Measurements from ENCODE around the gene FAM20C. TPM values are rescaled to one million over a fixed set of nuclear protein-coding genes. Genes with fewer than 3 reads are reported as not detected.
"Not testable (repeated sequence)": the region's sequence is repeated elsewhere in the genome, so short reads cannot be mapped to it uniquely, and the experiment has no call there.

Gene FAM20C
- total RNA-seq, 4 donors from 2014 or later, result 41.9 to 87.5 (median 73.6) TPM

DNA sequence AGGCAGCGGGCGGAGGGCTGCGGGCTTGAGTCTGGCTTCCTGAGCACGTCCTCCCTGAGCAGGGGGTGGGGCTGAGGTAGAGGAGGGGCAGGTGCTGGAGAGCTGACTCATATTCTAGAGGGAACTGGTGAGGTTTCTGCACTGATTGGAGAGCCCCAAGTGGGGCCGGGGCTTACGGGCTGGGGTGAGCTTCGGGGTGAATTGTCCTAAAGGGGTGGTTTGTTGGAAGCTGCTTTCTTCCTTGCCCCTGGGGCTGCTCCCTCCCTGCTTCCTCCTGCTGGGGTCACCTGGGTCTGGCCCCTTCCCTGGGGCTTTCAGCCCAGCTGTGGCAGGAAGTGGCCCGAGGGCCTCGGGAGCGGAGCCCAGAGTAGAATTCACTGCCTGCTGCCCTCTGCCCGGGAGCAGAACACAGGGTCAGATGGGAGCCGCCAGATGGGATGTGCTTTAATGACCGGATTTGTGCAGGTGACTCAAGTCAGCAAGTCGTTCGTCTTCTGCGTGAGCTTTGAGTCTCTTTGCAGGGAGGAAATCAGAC is 48.6 kb downstream of the FAM20C start:
- no peak for ATAC-seq
- Histone ChIP-seq H3K27ac (peak overlapping the region in 1 of 4 donors; percentile 41), H3K4me1 (peaks cover 0 to 53% (median 8%) of the 10 kb centered on the region in 3 donors), H3K4me3 (no peak overlapping the region), H3K36me3 (peaks cover 0 to 15% of the 10 kb centered on the region in 2 donors), H3K9me3 (no peaks in the 10 kb centered on the region), H3K27me3 (no peaks in the 10 kb centered on the region)
- TF ChIP-seq EP300 (IDR thresholded peaks at IDR 0.05), result no peak
- TF ChIP-seq, protein P1, sequence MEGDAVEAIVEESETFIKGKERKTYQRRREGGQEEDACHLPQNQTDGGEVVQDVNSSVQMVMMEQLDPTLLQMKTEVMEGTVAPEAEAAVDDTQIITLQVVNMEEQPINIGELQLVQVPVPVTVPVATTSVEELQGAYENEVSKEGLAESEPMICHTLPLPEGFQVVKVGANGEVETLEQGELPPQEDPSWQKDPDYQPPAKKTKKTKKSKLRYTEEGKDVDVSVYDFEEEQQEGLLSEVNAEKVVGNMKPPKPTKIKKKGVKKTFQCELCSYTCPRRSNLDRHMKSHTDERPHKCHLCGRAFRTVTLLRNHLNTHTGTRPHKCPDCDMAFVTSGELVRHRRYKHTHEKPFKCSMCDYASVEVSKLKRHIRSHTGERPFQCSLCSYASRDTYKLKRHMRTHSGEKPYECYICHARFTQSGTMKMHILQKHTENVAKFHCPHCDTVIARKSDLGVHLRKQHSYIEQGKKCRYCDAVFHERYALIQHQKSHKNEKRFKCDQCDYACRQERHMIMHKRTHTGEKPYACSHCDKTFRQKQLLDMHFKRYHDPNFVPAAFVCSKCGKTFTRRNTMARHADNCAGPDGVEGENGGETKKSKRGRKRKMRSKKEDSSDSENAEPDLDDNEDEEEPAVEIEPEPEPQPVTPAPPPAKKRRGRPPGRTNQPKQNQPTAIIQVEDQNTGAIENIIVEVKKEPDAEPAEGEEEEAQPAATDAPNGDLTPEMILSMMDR (IDR thresholded peaks at IDR 0.05), result no peak
- TF ChIP-seq POLR2AphosphoS5 (IDR thresholded peaks at IDR 0.05), result no peak
- no peak for TF ChIP-seq POLR2A (IDR thresholded peaks at IDR 0.05)
- 34 to 55% methylated on average over 3 to 7 of the region's 16 CpGs for WGBS, 2 donors (ENCODE audit: low coverage in 1 of 2)

DNA sequence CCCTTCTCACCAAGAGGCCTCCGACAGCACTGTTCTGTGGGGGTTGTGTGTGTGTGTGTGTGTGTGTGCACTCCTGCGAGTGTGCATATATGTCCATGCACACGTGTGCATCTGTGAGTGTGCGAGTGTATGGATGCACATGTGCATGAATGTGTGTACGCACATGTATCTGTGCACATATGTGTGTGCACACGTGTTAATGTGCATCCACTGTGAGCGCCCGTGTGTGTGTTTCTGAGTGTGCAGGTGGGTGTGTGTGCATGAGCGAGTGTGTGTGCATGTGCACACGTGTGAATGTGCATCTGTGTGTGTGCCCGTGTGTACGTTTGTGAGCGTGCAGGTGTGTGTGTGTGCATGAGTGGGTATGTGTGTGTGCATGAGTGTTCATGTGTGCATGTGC is 49.1 kb downstream of the FAM20C start:
- Histone ChIP-seq H3K36me3 (peaks cover 0 to 21% of the 10 kb centered on the region in 2 donors), H3K27me3 (no peaks in the 10 kb centered on the region), H3K27ac (no peak overlapping the region), H3K4me1 (peaks cover 0 to 48% (median 4%) of the 10 kb centered on the region in 3 donors), H3K9me3 (no peaks in the 10 kb centered on the region), H3K4me3 (no peak overlapping the region)
- 85 to 89% methylated on average over 5 to 9 of the region's 13 CpGs for WGBS, 2 donors (ENCODE audit: low coverage in 1 of 2)
- no peak for TF ChIP-seq POLR2A (IDR thresholded peaks at IDR 0.05)
- TF ChIP-seq EP300 (IDR thresholded peaks at IDR 0.05), result no peak
- no peak for TF ChIP-seq POLR2AphosphoS5 (IDR thresholded peaks at IDR 0.05)
- TF ChIP-seq, protein P1 (IDR thresholded peaks at IDR 0.05), result no peak
- no peak for ATAC-seq

DNA sequence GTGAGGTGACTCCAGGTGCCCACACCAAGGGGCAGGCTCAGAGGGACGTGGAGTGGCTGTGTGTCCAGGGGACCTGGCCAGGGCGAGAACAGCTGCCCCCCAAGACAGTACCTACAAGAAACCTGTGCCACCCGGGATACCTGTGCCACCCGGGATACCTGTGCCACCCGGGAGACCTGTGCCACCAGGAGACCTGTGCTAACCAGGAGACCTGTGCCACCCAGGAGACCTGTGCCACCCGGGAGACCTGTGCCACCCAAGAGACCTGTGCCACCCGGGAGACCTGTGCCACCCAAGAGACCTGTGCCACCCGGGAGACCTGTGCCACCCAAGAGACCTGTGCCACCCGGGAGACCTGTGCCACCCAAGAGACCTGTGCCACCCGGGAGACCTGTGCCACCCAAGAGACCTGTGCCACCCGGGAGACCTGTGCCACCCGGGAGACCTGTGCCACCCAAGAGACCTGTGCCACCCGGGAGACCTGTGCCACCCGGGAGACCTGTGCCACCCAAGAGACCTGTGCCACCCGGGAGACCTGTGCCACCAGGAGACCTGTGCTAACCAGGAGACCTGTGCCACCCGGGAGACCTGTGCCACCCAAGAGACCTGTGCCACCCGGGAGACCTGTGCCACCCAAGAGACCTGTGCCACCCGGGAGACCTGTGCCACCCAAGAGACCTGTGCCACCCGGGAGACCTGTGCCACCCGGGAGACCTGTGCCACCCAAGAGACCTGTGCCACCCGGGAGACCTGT is 50.6 kb downstream of the FAM20C start:
- WGBS, 2 donors (ENCODE audit: low coverage in 1 of 2), result no CpG with 5 or more reads among the region's 21 CpGs
- not testable (repeated sequence) for H3K4me3 ChIP-seq, H3K9me3 ChIP-seq, ATAC-seq, H3K27ac ChIP-seq, H3K27me3 ChIP-seq
- H3K4me1 ChIP-seq, result peaks cover 0 to 38% (median 4%) of the 10 kb centered on the region in 3 donors
- H3K36me3 ChIP-seq, result peaks cover 0 to 36% of the 10 kb centered on the region in 2 donors

DNA sequence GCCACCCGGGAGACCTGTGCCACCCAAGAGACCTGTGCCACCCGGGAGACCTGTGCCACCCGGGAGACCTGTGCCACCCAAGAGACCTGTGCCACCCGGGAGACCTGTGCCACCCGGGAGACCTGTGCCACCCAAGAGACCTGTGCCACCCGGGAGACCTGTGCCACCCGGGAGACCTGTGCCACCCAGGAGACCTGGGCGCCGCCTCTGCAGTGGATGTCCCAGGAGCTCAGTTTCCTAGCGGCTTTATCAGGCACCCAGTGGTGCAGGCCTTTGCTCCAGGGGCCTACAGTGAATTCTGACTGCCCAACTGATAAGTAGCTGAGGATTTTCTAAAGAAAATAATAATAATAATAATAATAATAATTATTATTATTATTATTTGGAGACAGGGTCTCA is 51.2 kb downstream of the FAM20C start:
- H3K27ac ChIP-seq, ATAC-seq, H3K4me3 ChIP-seq, H3K27me3 ChIP-seq, H3K9me3 ChIP-seq: not testable (repeated sequence)
- no CpG with 5 or more reads among the region's 10 CpGs for WGBS, 2 donors (ENCODE audit: low coverage in 1 of 2)
- Histone ChIP-seq H3K36me3 (peaks cover 0 to 42% of the 10 kb centered on the region in 2 donors), H3K4me1 (peaks cover 0 to 38% (median 4%) of the 10 kb centered on the region in 3 donors)

DNA sequence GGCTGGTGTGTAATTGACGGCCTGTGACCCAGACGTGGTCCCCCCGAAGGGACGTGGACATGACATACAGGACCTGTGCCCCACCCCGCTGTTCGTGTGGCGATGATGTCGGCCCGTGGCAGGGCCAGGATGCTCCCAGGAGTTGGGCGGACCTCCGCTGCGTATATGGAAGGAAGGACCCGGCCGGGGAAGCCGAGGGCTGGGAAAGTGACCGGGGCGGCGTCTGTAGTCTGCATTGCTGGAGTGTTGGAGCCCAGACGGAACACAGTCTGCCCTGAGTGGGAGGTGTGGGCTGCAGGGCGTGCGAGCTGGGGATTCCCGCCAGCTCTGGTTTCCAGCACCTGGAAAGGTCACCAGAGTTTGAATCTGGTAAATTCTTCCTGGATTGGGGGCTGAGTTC is 52.6 kb downstream of the FAM20C start:
- no peak overlapping the region for H3K4me3 ChIP-seq
- peak; percentile 61 for ATAC-seq
- H3K9me3 ChIP-seq, result no peaks in the 10 kb centered on the region
- H3K27ac ChIP-seq, result peak overlapping the region in 2 of 4 donors; percentile 12 to 24
- no peaks in the 10 kb centered on the region for H3K27me3 ChIP-seq
- peaks cover 0 to 38% (median 4%) of the 10 kb centered on the region in 3 donors for H3K4me1 ChIP-seq
- H3K36me3 ChIP-seq, result peaks cover 0 to 55% of the 10 kb centered on the region in 2 donors
- no peak for TF ChIP-seq POLR2A (IDR thresholded peaks at IDR 0.05)
- TF ChIP-seq POLR2AphosphoS5 (IDR thresholded peaks at IDR 0.05), result peak; percentile 23
- WGBS, 2 donors (ENCODE audit: low coverage in 1 of 2), result 60% methylated on average over 2 of the region's 22 CpGs; no CpG with 5 or more reads in 1 of the 2 donors

DNA sequence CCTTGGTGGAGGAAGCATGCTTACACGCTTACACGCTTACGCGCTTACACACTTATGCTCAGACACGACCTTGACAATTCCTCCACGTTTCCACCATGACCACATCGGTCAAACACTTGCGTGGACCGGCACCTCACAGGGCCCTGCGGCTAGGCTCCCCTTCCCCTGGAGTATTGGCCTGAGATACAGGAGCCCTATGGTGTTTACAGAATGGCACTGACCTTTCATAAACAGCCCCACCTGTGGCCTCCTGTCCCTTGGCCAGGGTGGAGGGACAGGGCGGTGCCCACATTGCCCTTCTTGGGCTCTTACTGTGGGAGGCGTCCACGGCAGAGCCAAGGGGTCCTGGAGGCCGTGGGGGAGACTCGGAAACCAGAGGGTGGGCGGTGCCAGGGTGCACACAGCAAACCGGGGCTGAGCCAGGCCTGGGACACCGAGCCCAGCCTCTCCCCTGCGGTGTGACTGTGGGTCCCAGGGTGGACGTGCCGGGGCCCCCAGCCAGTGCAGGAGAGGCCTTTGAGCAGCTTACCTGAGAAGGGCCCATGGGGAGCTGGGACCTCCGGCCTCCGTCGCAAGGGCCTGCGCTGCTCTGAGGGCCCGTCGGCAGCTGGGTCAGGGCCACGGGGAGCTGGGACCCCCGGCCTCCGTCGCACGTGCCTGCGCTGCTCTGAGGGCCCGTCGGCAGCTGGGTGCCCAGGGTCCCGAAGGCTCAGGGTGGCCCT is 53.4 kb downstream of the FAM20C start:
- no peak for ATAC-seq
- Histone ChIP-seq H3K9me3 (no peaks in the 10 kb centered on the region), H3K4me3 (no peak overlapping the region), H3K27ac (peak overlapping the region in 2 of 4 donors; percentile 12 to 24), H3K36me3 (peaks cover 0 to 63% of the 10 kb centered on the region in 2 donors), H3K4me1 (peaks cover 0 to 35% (median 4%) of the 10 kb centered on the region in 3 donors), H3K27me3 (no peaks in the 10 kb centered on the region)
- TF ChIP-seq EP300 (IDR thresholded peaks at IDR 0.05), result no peak
- TF ChIP-seq POLR2A (IDR thresholded peaks at IDR 0.05), result no peak
- TF ChIP-seq, protein P1 (IDR thresholded peaks at IDR 0.05), result no peak
- no peak for TF ChIP-seq POLR2AphosphoS5 (IDR thresholded peaks at IDR 0.05)
- 67 to 89% methylated on average over 3 to 6 of the region's 36 CpGs for WGBS, 2 donors (ENCODE audit: low coverage in 1 of 2)

Measured in gastroesophageal sphincter (tissue), 4 donors.